KMS-11 (cell line): Measurements from ENCODE around the gene IL21.

Experiments
- H2AFZ ChIP-seq: fragments of 200-600 bp; sonication (generic); 2 replicates; pipeline ENCODE4 v1.6.1; 2016; ENCODE audit warnings: antibody characterized with exemption, mixed run types, low read depth
- H3K27ac ChIP-seq: fragments of 200-600 bp; sonication (generic); 2 replicates; pipeline ENCODE4 v1.6.1; 2016; ENCODE audit warnings: mild to moderate bottlenecking, mixed run types
- H3K27me3 ChIP-seq: fragments of 200-600 bp; sonication (generic); 2 replicates; pipeline ENCODE4 v1.6.1; 2017; ENCODE audit warnings: mild to moderate bottlenecking, low read depth, mixed run types, moderate library complexity; ENCODE audit not compliant: insufficient read depth
- H3K36me3 ChIP-seq: fragments of 200-600 bp; sonication (generic); 2 replicates; pipeline ENCODE4 v1.6.1; 2017; ENCODE audit warnings: mild to moderate bottlenecking, mixed run types; ENCODE audit not compliant: insufficient read depth
- H3K4me1 ChIP-seq: fragments of 200-600 bp; sonication (generic); 2 replicates; pipeline ENCODE4 v1.6.1; 2016; ENCODE audit warnings: mild to moderate bottlenecking, low read depth, mixed run types; ENCODE audit not compliant: poor library complexity, severe bottlenecking
- H3K4me2 ChIP-seq: fragments of 200-600 bp; sonication (generic); 2 replicates; pipeline ENCODE4 v1.7.0; 2016; ENCODE audit warnings: mild to moderate bottlenecking, mixed run types
- H3K4me3 ChIP-seq: fragments of 200-600 bp; sonication (generic); IDR thresholded peaks from 2 replicates; pipeline ENCODE4 v1.6.1; 2017; ENCODE audit warnings: low read depth, low read length, mixed read lengths; ENCODE audit not compliant: insufficient read depth
- H3K79me2 ChIP-seq: fragments of 200-600 bp; sonication (generic); 2 replicates; pipeline ENCODE4 v1.6.1; 2016; ENCODE audit warnings: low read depth, mixed run types; ENCODE audit not compliant: insufficient read depth
- H3K9ac ChIP-seq: fragments of 200-600 bp; sonication (generic); 2 replicates; pipeline ENCODE4 v1.6.1; 2016; ENCODE audit warnings: mild to moderate bottlenecking, mixed run types
- H4K20me1 ChIP-seq: fragments of 200-600 bp; sonication (generic); 2 replicates; pipeline ENCODE4 v1.6.1; 2016; ENCODE audit warnings: mild to moderate bottlenecking, mixed run types; ENCODE audit not compliant: insufficient read depth
- TF ChIP-seq, protein P1 (sequence below): fragments of 200-600 bp; sonication (generic); conservative IDR thresholded peaks from 2 replicates; pipeline ENCODE4 v1.6.1; 2017; ENCODE audit warnings: low read depth, mild to moderate bottlenecking, antibody characterized with exemption, low read length, moderate library complexity, mixed read lengths

The IL21 gene

DNA sequence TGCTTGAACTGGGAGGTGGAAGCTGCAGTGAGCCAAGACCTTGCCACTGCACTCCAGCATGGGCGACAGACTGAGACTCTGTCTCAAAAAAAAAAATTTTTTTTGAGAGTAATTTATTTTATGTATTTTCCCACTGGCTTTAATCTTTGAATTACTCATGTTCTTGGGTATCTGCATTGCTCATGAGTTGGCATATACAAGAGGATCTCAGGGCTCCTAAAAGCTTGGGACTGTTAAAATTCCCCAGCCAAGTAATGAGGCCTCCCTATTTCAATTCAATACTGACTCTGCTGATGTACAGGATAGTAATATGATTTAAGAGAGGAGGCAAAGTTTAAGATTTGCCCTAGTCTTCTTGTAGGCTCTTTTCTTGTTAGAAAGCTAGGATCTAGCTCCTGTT lies 6.2 kb downstream of the IL21 start:
- Histone ChIP-seq H3K36me3 (no peaks in the 10 kb centered on the region), H3K4me3 (no peak overlapping the region), H3K4me2 (no peak overlapping the region), H3K79me2 (no peaks in the 10 kb centered on the region), H3K27me3 (no peaks in the 10 kb centered on the region), H3K27ac (no peak overlapping the region), H3K4me1 (peaks cover 52% of the 10 kb centered on the region), H4K20me1 (no peaks in the 10 kb centered on the region), H2AFZ (no peak overlapping the region), H3K9ac (no peak overlapping the region)
- TF ChIP-seq, protein P1, sequence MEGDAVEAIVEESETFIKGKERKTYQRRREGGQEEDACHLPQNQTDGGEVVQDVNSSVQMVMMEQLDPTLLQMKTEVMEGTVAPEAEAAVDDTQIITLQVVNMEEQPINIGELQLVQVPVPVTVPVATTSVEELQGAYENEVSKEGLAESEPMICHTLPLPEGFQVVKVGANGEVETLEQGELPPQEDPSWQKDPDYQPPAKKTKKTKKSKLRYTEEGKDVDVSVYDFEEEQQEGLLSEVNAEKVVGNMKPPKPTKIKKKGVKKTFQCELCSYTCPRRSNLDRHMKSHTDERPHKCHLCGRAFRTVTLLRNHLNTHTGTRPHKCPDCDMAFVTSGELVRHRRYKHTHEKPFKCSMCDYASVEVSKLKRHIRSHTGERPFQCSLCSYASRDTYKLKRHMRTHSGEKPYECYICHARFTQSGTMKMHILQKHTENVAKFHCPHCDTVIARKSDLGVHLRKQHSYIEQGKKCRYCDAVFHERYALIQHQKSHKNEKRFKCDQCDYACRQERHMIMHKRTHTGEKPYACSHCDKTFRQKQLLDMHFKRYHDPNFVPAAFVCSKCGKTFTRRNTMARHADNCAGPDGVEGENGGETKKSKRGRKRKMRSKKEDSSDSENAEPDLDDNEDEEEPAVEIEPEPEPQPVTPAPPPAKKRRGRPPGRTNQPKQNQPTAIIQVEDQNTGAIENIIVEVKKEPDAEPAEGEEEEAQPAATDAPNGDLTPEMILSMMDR, result no peak

DNA sequence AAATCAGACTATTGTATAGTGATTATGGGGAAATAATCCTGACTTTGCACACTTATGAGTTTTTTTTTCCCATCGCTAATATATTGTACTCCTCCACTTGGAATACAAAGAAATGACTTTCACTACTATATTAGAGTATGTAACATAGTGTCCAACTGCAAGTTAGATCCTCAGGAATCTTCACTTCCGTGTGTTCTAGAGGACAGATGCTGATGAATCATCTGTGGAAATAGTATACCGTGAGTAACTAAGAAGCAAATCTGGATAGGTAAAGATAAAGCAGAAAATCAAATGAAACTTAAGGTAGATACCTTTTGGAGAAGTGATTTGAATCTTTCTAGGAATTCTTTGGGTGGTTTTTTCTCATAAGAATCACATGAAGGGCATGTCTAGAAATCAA lies 8.3 kb downstream of the IL21 start:
- Histone ChIP-seq H3K4me1 (peaks cover 33% of the 10 kb centered on the region), H3K9ac (no peak overlapping the region), H3K4me3 (no peak overlapping the region), H2AFZ (no peak overlapping the region), H3K27me3 (no peaks in the 10 kb centered on the region), H3K4me2 (no peak overlapping the region), H4K20me1 (no peaks in the 10 kb centered on the region), H3K27ac (no peak overlapping the region), H3K36me3 (no peaks in the 10 kb centered on the region), H3K79me2 (no peaks in the 10 kb centered on the region)
- TF ChIP-seq, protein P1, result no peak

DNA sequence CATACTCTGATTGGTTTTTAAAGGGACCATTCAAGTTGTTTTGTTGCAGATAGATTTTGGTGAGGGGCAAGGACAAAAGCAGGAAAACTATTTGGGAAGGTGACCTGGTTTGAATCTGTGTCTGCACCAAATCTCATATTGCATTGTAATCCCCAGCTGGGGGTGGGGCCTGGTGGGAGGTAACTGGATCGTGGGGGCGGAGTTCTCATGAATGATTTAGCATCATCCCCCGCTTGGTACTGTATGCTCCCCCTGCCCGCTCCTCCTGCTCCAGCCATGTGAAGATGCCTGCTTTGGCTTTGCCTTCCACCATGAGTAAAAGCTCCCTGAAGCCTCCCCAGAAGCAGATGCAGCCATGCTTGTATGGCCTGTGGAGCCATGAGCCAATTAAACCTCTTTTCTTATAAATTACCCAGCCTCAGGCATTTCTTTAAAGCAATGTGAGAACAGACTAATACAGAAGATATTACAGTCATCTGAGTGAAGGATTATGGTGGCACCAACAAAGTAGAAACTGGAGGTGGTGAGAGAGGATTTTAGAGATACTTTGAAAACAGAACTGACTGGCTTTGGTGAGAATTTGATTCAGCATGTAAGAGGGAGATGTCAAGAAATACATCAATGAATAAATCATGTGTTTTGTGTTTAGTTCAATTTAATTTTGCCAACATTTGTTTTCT lies 14.4 kb downstream of the IL21 start:
- Histone ChIP-seq H3K36me3 (no peaks in the 10 kb centered on the region), H3K27ac (no peak overlapping the region), H3K9ac (no peak overlapping the region), H2AFZ (no peak overlapping the region), H3K27me3 (no peaks in the 10 kb centered on the region), H3K4me3 (no peak overlapping the region), H4K20me1 (no peaks in the 10 kb centered on the region), H3K79me2 (no peaks in the 10 kb centered on the region), H3K4me2 (no peak overlapping the region), H3K4me1 (peaks cover 17% of the 10 kb centered on the region)
- TF ChIP-seq, protein P1, result no peak

DNA sequence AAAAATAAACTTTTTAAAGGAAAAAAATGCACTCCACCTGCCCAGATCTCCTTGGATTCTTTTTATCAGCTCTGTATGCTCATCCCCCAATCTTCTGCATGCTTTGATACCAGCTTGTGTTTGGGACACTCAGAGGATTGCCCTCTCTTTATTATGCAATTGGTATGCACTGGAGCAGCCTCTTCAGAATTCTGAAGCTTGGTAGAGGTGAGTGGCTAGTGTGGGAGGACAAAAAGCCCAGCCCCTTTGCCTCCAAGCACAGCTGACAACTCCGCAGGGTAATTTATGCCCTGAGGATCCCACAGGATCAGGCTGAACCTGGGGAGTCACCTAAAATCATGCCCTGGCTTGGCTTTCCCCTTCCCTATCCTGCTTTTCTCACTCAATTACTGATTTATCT lies 16.7 kb downstream of the IL21 start:
- TF ChIP-seq, protein P1, result no peak
- H3K27me3 ChIP-seq, result no peaks in the 10 kb centered on the region
- no peaks in the 10 kb centered on the region for H3K36me3 ChIP-seq
- H2AFZ ChIP-seq, result no peak overlapping the region
- H4K20me1 ChIP-seq, result no peaks in the 10 kb centered on the region
- H3K9ac ChIP-seq, result no peak overlapping the region
- no peak overlapping the region for H3K27ac ChIP-seq
- H3K4me3 ChIP-seq, result no peak overlapping the region
- no peaks in the 10 kb centered on the region for H3K79me2 ChIP-seq
- H3K4me2 ChIP-seq, result no peak overlapping the region
- H3K4me1 ChIP-seq, result peaks cover 17% of the 10 kb centered on the region
